ENCODE results near the gene ROBO2.
A peak's percentile ranks its signal among the peaks of the same experiment; 100 is the strongest.

ROBO2 gene

DNA sequence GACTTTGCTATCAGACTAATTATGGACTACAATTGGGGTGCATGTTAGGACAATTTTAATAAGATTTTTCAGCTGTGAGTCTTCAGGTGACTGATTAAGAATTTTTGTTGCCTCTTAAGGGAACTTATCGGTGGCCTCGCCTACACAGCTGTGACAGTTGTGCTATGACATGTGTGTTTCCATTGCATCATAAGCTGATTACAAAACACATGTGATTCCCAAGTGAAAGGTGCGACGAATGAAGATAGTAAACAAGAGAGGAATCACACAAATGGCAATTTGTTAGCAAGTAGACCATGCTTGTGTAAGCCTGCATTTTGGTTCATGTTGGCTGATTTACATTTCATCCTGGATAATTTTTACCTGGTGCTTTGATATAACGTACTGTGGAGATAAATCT, 8.3 kb downstream of the ROBO2 start:
- DNase-seq, result no peak
- intact Hi-C loops (cut with DNase I), result no loop called here

DNA sequence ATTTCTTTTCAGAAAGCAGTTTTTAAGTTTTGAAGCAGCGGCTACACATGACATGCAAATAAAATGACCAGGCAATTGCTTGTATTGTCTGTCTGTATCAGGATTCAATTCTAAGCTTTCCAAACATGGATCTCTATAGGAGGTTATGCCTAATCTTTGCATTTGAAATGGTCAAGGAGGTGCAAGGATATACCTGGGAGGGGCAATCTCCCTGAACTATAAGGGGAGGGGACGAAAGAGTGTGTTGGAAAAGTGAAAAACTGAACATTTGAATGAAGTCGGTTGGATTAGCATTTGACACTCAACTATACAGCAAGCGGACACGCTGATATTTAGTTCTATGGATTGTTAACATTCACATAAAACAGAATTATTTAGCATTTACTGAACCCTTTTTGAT, 11.7 kb downstream of the ROBO2 start:
- intact Hi-C loops (cut with DNase I), result no loop called here
- no peak for DNase-seq

- intact Hi-C loops (cut with DNase I), result no loop called here
- no peak for DNase-seq
Measured at GRCh38 chr3:77052051-77052501, 12.2 kb downstream of the ROBO2 start.

- intact Hi-C loops (cut with DNase I), result no loop called here
- DNase-seq, result no peak
Measured at GRCh38 chr3:77052733-77053670, 13.1 kb downstream of the ROBO2 start.

GRCh38 chr3:77053795-77054194, 13.9 kb downstream of the ROBO2 start:
- intact Hi-C loops (cut with DNase I), result no loop called here
- no peak for DNase-seq

DNA sequence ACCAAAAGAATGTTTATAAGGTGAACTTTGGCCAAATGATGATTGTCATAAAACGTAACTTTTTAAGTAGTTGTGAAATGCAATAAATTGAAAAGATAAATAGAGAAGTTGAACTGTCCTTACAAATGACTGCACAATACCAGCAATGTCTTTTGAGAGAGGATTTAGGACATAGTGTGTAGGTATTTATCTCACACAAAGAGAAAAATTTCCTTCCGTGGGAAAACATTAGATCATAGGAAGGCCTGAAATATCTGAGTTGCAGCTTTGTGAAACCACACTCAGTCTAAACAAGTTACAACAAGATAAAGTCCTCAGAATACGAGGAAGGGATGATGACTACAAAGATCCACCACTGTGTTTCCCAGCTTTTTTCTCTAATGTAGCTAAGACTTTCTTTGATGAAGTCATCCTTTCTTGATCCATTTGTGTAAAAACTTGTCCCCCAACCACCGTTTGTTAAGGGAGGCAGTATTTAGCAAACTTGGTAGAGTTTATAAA, 16.0 kb downstream of the ROBO2 start:
- DNase-seq, result no peak
- intact Hi-C loops (cut with DNase I), result no loop called here

DNA sequence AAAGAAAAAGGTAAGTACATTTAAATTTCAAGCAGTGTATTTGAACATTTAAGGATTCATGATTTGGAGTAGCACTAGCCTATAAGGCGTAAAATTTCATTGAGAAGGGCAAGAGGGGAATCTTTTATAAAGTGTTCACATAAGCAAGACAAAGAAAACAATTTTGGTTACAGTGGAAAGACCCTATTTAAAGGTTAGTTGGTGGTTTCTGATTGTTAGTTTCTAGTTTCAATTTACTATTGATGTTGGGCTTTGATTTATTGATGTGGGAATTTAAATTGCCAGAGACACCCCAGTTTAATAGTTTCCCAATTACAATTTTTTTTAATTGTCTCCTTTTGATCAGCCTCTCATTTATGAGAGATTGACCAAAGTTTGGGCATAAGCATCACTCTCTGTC, 19.5 kb downstream of the ROBO2 start:
- intact Hi-C loops (cut with DNase I), result no loop called here
- no peak for DNase-seq

- intact Hi-C loops (cut with DNase I), result no loop called here
Measured at GRCh38 chr3:77063423-77063822, 23.5 kb downstream of the ROBO2 start.

GRCh38 chr3:77065750-77066149, 25.9 kb downstream of the ROBO2 start:
- DNase-seq, result no peak

More at GRCh38 chr3:77063423-77063822, 23.5 kb downstream of the ROBO2 start:
- no peak for DNase-seq

DNA sequence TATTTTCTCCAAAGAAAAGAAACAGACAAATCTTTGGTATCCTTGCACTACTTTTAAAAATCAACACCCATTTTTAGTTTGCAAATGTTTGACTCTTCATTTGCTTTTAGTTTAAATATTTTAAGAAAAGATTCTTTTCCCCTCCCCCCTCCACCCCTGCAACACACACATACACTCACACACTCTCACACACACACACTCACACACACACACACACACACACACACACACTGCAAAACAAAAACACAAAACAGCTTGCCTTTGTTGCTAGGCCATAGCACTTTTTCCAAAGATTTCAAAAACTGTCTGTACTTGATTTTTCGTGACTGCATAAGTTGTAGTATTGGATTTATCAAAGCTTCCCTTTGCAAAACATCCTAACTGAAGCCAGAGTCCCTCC, 26.9 kb downstream of the ROBO2 start:
- DNase-seq, result no peak
- intact Hi-C loops (cut with DNase I), result no loop called here

More at GRCh38 chr3:77065750-77066149, 25.9 kb downstream of the ROBO2 start:
- intact Hi-C loops (cut with DNase I), result no loop called here

- DNase-seq, result no peak
Measured at GRCh38 chr3:77068808-77069207, 28.9 kb downstream of the ROBO2 start.

GRCh38 chr3:77071364-77071763, 31.5 kb downstream of the ROBO2 start:
- DNase-seq, result no peak
- intact Hi-C loops (cut with DNase I), result no loop called here

More at GRCh38 chr3:77068808-77069207, 28.9 kb downstream of the ROBO2 start:
- intact Hi-C loops (cut with DNase I), result no loop called here

GRCh38 chr3:77071809-77072208, 31.9 kb downstream of the ROBO2 start:
- peak in 2 of 10 donors; percentile 28 to 58 for DNase-seq
- intact Hi-C loops (cut with DNase I), result no loop called here

- intact Hi-C loops (cut with DNase I), result no loop called here
- DNase-seq, result no peak
Measured at GRCh38 chr3:77072232-77072631, 32.3 kb downstream of the ROBO2 start.

DNA sequence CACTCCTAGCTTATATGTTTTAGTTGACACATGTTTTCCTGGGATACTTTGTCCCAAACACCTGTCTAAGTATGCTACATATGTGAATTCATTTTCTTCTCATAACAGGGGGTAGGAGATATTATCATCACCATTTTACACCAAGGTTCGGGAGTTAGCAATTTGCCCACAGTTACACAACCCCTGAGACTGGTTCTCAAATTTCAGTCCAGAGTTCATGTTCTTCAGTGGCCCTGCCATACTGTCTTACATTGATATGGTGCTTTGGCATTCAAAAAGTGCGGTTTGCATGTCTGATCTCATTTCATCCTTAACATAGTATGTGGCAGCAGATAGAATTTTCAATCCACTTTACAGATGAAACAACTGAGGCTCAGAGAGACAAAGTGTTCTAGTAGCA, 38.4 kb downstream of the ROBO2 start:
- no peak for DNase-seq
- intact Hi-C loops (cut with DNase I), result no loop called here

DNA sequence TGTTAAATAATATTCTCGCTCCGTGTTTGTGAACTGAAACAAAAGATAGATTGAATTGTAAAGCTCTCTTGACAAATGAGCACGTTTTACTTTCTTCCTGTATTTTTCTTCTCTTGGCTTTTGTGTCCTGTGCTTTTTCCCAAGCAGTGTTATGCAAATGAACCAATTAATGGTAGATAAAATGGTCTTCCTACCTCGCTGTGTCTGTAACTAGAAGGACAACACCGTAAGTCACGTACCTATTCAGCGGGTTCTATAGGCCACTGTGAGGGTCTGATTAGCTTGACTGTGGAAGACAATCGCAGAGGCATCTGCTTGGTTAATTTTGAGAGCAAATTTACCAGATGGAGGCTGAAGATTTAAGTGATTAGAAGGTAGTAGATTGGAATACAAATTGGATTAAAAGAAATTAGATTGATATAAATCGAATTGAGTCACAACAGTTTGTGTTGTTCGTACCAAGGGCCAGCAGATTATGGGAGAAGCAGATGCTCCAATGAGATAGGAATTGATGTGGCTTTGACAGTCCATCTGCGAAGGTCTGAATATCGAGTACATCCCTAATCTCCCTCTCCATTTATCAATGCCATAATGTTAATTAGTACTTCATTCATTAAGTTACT, 40.2 kb downstream of the ROBO2 start:
- no peak for DNase-seq
- intact Hi-C loops (cut with DNase I), result no loop called here

DNA sequence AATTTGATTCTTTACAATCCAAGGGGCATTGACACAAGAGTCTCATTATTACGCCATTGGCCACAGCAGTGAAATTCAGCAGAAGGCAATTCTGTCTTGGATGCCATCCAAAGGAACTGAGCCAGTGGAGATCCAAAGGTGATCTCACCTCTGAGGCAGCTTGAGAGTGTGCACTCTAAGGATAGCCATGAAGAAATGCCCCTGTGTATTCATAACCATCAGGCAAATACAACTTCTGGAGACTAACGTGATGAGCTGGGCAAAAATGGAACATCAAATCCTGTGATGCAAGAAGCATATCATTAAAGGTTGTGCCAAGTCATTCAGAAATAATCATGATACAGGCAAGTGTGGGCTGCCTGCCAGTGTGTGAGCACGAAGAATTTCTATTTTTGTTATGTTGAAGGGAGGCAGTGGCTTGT, 41.4 kb downstream of the ROBO2 start:
- intact Hi-C loops (cut with DNase I), result no loop called here
- peak in 5 of 10 donors; percentile 17 to 62 (median 28) for DNase-seq

GRCh38 chr3:77084511-77084910, 44.6 kb downstream of the ROBO2 start:
- DNase-seq, result no peak
- intact Hi-C loops (cut with DNase I), result no loop called here

DNA sequence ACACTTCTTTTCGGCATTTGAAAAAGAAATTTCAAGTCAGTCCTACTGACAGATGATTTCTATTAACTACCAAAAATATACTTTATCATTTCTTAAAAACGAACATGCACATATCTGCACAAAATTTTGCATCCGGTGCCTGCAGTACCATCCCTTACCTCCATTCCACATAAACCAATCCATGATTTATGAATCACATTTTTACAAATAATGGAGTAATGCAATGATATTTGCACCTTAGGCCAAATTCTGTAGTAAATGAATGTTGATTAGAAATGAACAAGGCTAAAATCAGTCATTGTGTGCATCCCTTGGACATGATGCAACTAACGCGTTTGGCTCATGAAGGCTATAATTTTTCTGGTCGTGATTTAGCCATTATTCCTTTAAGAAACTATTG, 46.5 kb downstream of the ROBO2 start:
- no peak for DNase-seq
- intact Hi-C loops (cut with DNase I), result no loop called here

DNA sequence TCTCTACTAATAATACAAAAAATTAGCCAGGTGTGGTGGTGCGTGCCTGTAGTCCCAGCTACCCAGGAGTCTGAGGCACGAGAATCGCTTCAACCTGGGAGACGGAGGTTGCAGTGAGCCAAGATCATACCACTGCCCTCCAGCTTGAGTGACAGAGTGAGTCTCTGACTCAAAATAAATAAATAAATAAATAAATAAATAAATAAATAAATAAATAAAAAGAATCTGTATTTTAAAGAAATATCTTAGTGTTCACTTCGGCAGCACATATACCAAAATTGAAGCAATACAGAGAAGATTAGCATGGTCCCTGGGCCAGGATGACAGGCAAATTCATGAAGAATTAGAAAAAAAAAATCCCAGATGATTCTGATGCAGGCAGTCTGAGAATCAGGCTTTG, 51.9 kb downstream of the ROBO2 start:
- DNase-seq, result peak in 1 of 10 donors; percentile 29
- intact Hi-C loops (cut with DNase I), result no loop called here

GRCh38 chr3:77093101-77093500, 53.2 kb downstream of the ROBO2 start:
- intact Hi-C loops (cut with DNase I), result no loop called here
- DNase-seq, result no peak

- no peak for DNase-seq
- intact Hi-C loops (cut with DNase I), result no loop called here
Measured at GRCh38 chr3:77096145-77096544, 56.2 kb downstream of the ROBO2 start.
